Measurements from ENCODE around the gene PNP. TPM values are rescaled to one million over a fixed set of nuclear protein-coding genes. Genes with fewer than 3 reads are reported as not detected.

PNP gene
- total and polyA plus RNA-seq, 10 of the 15 experiments (the other 5 are each of a cell fraction or from before 2014, with no cell fraction given) = 103 to 215 (median 138) TPM

- TF ChIP-seq, protein P1, sequence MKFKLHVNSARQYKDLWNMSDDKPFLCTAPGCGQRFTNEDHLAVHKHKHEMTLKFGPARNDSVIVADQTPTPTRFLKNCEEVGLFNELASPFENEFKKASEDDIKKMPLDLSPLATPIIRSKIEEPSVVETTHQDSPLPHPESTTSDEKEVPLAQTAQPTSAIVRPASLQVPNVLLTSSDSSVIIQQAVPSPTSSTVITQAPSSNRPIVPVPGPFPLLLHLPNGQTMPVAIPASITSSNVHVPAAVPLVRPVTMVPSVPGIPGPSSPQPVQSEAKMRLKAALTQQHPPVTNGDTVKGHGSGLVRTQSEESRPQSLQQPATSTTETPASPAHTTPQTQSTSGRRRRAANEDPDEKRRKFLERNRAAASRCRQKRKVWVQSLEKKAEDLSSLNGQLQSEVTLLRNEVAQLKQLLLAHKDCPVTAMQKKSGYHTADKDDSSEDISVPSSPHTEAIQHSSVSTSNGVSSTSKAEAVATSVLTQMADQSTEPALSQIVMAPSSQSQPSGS (IDR thresholded peaks at IDR 0.05; ENCODE audit: low read length) = no peak
- TF ChIP-seq E2F8 (IDR thresholded peaks at IDR 0.05; ENCODE audit: low read depth, partially characterized antibody) = no peak
- no peak for TF ChIP-seq ZNF217 (IDR thresholded peaks at IDR 0.05)
- TF ChIP-seq ZBTB33 (IDR thresholded peaks at IDR 0.05) = no peak
- TF ChIP-seq WRNIP1 (IDR thresholded peaks at IDR 0.05; ENCODE audit: borderline replicate concordance, low read depth, low read length) = no peak
Measured at GRCh38 chr14:20428802-20429201, 40.4 kb upstream of the PNP start (continued).
